Upper lobe of left lung (tissue), 6 donors: Measurements from ENCODE around the gene MRS2. TPM values are rescaled to one million over a fixed set of nuclear protein-coding genes. Genes with fewer than 3 reads are reported as not detected.

Source experiments
- ATAC-seq, 2 donors: fragments of 200-7000 bp; cut with Tn5 transposase; one replicate each; pipeline ENCODE4 v1.9.1; 2022; ENCODE audit warnings: mild to moderate bottlenecking in 2 of 2, moderate library complexity in 2 of 2; ENCODE audit not compliant: low FRiP score in 2 of 2
- DNase-seq, 2 donors: peaks; one replicate each; pipeline ENCODE4 v3.0.0-alpha.2; 2019 to 2020
- H3K27ac ChIP-seq, 4 donors: fragments of 200-600 bp; sonication (generic); one replicate each; pipeline ENCODE4 v1.5.1; 2016 to 2019
- H3K27me3 ChIP-seq, 4 donors: fragments of 200-600 bp; sonication (generic); one replicate each; pipeline ENCODE4 v1.5.1; 2017 to 2019
- H3K36me3 ChIP-seq, 4 donors: fragments of 200-600 bp; sonication (generic); one replicate each; pipeline ENCODE4 v1.5.1; 2016 to 2019
- H3K4me1 ChIP-seq, 4 donors: fragments of 200-600 bp; sonication (generic); one replicate each; pipeline ENCODE4 v1.5.1; 2018 to 2019
- H3K4me3 ChIP-seq, 4 donors: fragments of 200-600 bp; sonication (generic); one replicate each; pipeline ENCODE4 v1.5.1; 2017 to 2019; ENCODE audit warnings: mild to moderate bottlenecking in 2 of 4, moderate library complexity in 1 of 4
- H3K9me3 ChIP-seq, 4 donors: fragments of 200-600 bp; sonication (generic); one replicate each; pipeline ENCODE4 v1.5.1; 2018 to 2019
- EP300 ChIP-seq, 4 donors: sonication (generic); formaldehyde crosslinking; IDR thresholded peaks; one replicate each; pipeline ENCODE4 v1.5.1; 2017; ENCODE audit warnings: antibody characterized with exemption in 4 of 4, control low read depth in 2 of 4
- POLR2A ChIP-seq, 4 donors: fragments of 450-650 bp; IDR thresholded peaks; one replicate each; pipeline ENCODE4 v1.5.1; 2016 to 2017; ENCODE audit warnings: antibody characterized with exemption in 4 of 4, mild to moderate bottlenecking in 2 of 4
- POLR2AphosphoS5 ChIP-seq, 2 donors: sonication (generic); formaldehyde crosslinking; IDR thresholded peaks; one replicate each; pipeline ENCODE4 v1.5.1; 2017; ENCODE audit warnings: antibody characterized with exemption in 2 of 2
- WGBS, 2 donors: methylation state at CpG; one replicate each; pipeline ENCODE4 v1.1.5; 2017 to 2018; 5-methylcytosine and 5-hydroxymethylcytosine counted together
- total RNA-seq, 6 donors: library from RNA; depleted of rRNA in 4 of 6; stranded (reverse); fragments of >200 nt in 4 of 6; gene quantifications; one replicate each; pipeline versions ENCODE4 v1.1.0 to v1.2.1, GENCODE V29; 2016 to 2021
- TF ChIP-seq, protein P1 (sequence below), 6 experiments: fragments of 450-650 bp in 4 of 6; fragments of 200-600 bp in 2 of 6; sonication (generic) in 2 of 6; IDR thresholded peaks; one replicate each; pipeline ENCODE4 v1.5.1; 2016 to 2019; ENCODE audit warnings: antibody characterized with exemption in 6 of 6
- donor health status: DM: no; HTN: no; CAD: no; lungs with moderate emphysema.
- donor health status: DM: no; HTN: yes; CAD: no; lungs with severe emphysema.

Gene MRS2
- total RNA-seq, 6 donors from 2014 or later, result 20.8 to 40.8 (median 27.4) TPM

DNA sequence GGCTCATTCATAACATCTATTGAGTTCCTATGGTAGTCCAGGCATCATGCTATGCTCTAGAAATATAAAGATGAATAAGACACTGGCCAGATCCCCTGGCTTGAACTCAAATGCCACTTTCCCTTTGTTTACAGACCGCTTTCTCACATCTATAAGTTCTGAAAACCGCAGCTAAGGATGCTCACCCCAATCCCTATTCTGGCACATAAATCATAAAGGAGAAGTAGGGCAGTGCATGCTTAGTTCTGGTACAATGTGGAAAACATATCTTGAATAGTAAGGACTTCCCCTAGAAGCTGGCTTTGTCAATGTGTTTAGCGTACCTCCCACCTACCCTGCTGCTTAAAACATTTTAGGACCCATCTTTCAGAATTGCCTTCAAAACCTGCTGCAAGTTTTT, 26.4 kb downstream of the MRS2 start:
- Histone ChIP-seq H3K27ac (no peak overlapping the region), H3K9me3 (no peaks in the 10 kb centered on the region), H3K4me3 (no peak overlapping the region), H3K4me1 (peaks cover 0 to 9% (median 0%) of the 10 kb centered on the region in 4 donors), H3K36me3 (peaks cover under 1 to 31% (median 18%) of the 10 kb centered on the region in 4 donors), H3K27me3 (no peaks in the 10 kb centered on the region)
- 69 to 74% methylated on average over 3 of the region's 3 CpGs for WGBS, 2 donors
- no peak for DNase-seq
- TF ChIP-seq, protein P1, sequence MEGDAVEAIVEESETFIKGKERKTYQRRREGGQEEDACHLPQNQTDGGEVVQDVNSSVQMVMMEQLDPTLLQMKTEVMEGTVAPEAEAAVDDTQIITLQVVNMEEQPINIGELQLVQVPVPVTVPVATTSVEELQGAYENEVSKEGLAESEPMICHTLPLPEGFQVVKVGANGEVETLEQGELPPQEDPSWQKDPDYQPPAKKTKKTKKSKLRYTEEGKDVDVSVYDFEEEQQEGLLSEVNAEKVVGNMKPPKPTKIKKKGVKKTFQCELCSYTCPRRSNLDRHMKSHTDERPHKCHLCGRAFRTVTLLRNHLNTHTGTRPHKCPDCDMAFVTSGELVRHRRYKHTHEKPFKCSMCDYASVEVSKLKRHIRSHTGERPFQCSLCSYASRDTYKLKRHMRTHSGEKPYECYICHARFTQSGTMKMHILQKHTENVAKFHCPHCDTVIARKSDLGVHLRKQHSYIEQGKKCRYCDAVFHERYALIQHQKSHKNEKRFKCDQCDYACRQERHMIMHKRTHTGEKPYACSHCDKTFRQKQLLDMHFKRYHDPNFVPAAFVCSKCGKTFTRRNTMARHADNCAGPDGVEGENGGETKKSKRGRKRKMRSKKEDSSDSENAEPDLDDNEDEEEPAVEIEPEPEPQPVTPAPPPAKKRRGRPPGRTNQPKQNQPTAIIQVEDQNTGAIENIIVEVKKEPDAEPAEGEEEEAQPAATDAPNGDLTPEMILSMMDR (IDR thresholded peaks at IDR 0.05), result no peak
- no peak for TF ChIP-seq POLR2AphosphoS5 (IDR thresholded peaks at IDR 0.05)
- TF ChIP-seq EP300 (IDR thresholded peaks at IDR 0.05), result no peak
- no peak for TF ChIP-seq POLR2A (IDR thresholded peaks at IDR 0.05)
- ATAC-seq, result no peak

- no peak overlapping the region for H3K27ac ChIP-seq
- no peaks in the 10 kb centered on the region for H3K9me3 ChIP-seq
- ATAC-seq (no peak), DNase-seq (no peak)
- H3K27me3 ChIP-seq, result no peaks in the 10 kb centered on the region
- 81 to 83% methylated on average over 3 of the region's 3 CpGs for WGBS, 2 donors
- H3K36me3 ChIP-seq, result peaks cover 0 to 22% (median 12%) of the 10 kb centered on the region in 4 donors
- H3K4me1 ChIP-seq, result peaks cover 0 to 9% (median 0%) of the 10 kb centered on the region in 4 donors
- H3K4me3 ChIP-seq, result no peak overlapping the region
- TF ChIP-seq POLR2A (IDR thresholded peaks at IDR 0.05), result no peak
- TF ChIP-seq POLR2AphosphoS5 (IDR thresholded peaks at IDR 0.05), result no peak
Measured at GRCh38 chr6:24430086-24430485, 27.4 kb downstream of the MRS2 start.

DNA sequence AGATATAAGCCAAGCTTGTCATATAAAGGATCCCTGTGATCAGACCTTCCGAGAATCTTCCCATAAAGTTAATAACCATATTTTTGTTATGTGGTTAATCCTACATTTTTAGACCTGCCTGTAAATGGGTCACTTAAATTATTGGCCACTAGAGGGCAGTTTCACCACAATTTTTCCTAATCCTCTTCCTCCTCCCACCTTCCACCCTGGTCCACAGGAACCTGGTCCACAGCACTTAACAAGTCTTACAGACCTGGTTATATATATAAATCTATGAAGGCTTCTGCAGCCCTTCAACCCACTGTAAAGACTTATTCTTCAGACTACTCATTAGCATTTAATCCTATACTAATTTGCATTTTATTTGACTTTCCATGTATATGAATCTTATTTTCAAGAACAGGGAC, 28.3 kb downstream of the MRS2 start:
- H3K4me3 ChIP-seq, result no peak overlapping the region
- peaks cover 0 to 14% (median 6%) of the 10 kb centered on the region in 4 donors for H3K36me3 ChIP-seq
- no peaks in the 10 kb centered on the region for H3K27me3 ChIP-seq
- ATAC-seq (peak in 1 of 2 donors; percentile 78), DNase-seq (no peak)
- 56 to 69% methylated on average over 1 of the region's 1 CpG for whole genome bisulfite sequencing, 2 donors
- no peaks in the 10 kb centered on the region for H3K9me3 ChIP-seq
- H3K27ac ChIP-seq, result no peak overlapping the region
- TF ChIP-seq EP300 (IDR thresholded peaks at IDR 0.05) (no peak), POLR2A (IDR thresholded peaks at IDR 0.05) (no peak)
- TF ChIP-seq, protein P1 (IDR thresholded peaks at IDR 0.05), result peak; percentile 28 to 66 (median 58)
- peaks cover 0 to 9% (median 0%) of the 10 kb centered on the region in 4 donors for H3K4me1 ChIP-seq

- no peak overlapping the region for H3K27ac ChIP-seq
- H3K4me3 ChIP-seq, result no peak overlapping the region
- peaks cover 0 to 3% (median 0%) of the 10 kb centered on the region in 4 donors for H3K36me3 ChIP-seq
- peaks cover 0 to 9% (median 0%) of the 10 kb centered on the region in 4 donors for H3K4me1 ChIP-seq
- H3K9me3 ChIP-seq, result no peaks in the 10 kb centered on the region
- no peak for DNase-seq
- ATAC-seq, result no peak
- WGBS, 2 donors, result 88 to 89% methylated on average over 9 of the region's 9 CpGs
- no peaks in the 10 kb centered on the region for H3K27me3 ChIP-seq
- TF ChIP-seq POLR2A (IDR thresholded peaks at IDR 0.05) (no peak), POLR2AphosphoS5 (IDR thresholded peaks at IDR 0.05) (no peak), EP300 (IDR thresholded peaks at IDR 0.05) (no peak)
- TF ChIP-seq, protein P1 (IDR thresholded peaks at IDR 0.05), result no peak
Measured at GRCh38 chr6:24432611-24433010, 29.9 kb downstream of the MRS2 start.

DNA sequence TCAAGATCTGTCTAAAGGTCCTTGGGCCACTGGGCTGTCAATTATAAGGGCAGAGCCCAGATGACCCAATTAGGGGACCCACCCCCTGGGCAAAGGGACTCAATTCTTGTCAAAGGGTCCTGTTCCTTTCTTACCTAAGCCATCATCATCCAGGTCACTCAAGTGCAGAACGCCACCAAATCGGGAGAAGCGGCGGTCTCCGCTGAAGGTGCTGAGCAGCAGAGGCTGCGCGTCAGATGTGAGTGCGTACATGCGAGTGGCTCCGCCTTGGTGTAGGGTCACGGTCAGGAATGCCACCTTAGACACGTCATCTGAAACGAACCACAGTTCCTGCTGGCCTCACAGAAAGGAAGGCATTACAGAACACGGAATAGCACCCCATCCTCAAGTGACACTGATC, 34.2 kb downstream of the MRS2 start:
- H3K4me3 ChIP-seq, result no peak overlapping the region
- no peak for TF ChIP-seq EP300 (IDR thresholded peaks at IDR 0.05)
- TF ChIP-seq POLR2A (IDR thresholded peaks at IDR 0.05), result no peak
- TF ChIP-seq POLR2AphosphoS5 (IDR thresholded peaks at IDR 0.05), result no peak
- 89 to 90% methylated on average over 14 of the region's 14 CpGs for WGBS, 2 donors
- H3K4me1 ChIP-seq, result no peaks in the 10 kb centered on the region
- no peaks in the 10 kb centered on the region for H3K27me3 ChIP-seq
- no peaks in the 10 kb centered on the region for H3K36me3 ChIP-seq
- no peak overlapping the region for H3K27ac ChIP-seq
- ATAC-seq, result no peak
- H3K9me3 ChIP-seq, result no peaks in the 10 kb centered on the region
- peak in 1 of 2 donors; percentile 31 for DNase-seq

DNA sequence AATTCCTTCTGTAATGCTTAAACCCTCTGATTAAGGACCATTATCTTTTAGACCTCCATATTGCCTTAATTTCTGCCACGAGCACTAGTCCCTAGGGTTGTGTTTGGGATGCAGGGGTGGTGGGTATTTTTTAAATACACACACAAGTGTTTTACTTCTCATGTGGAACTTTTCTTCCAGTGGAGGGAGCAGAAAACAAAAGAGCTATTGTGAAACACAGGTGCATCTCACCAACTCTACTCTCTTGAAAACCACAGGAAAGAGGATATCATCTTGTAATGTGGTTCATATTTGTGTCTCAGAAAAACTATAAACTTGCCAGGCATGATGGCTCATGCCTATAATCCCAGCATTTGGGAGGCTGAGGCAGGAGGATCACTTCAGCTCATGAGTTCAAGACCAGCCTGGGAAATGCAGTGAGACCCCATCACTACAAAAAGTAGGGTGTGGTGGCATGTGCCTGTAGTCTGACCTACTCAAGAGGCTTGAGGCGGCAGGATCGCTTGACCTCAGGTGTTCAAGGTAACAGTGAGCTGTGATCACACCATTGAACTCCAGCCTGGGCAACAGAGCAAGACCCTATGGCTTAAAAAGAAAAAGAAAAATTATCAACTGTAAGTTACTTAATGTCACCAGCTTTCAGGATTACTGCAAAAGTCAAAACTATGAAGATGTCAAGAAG, 37.3 kb downstream of the MRS2 start:
- ATAC-seq (no peak), DNase-seq (no peak)
- no peaks in the 10 kb centered on the region for H3K4me1 ChIP-seq
- H3K27me3 ChIP-seq, result no peaks in the 10 kb centered on the region
- H3K9me3 ChIP-seq, result no peaks in the 10 kb centered on the region
- TF ChIP-seq POLR2AphosphoS5 (IDR thresholded peaks at IDR 0.05) (no peak), POLR2A (IDR thresholded peaks at IDR 0.05) (no peak), EP300 (IDR thresholded peaks at IDR 0.05) (no peak)
- TF ChIP-seq, protein P1 (IDR thresholded peaks at IDR 0.05), result no peak
- H3K27ac ChIP-seq, result no peak overlapping the region
- 95 to 96% methylated on average over 3 of the region's 3 CpGs for WGBS, 2 donors
- no peaks in the 10 kb centered on the region for H3K36me3 ChIP-seq
- H3K4me3 ChIP-seq, result no peak overlapping the region
